Hematopoietic multipotent progenitor cell treated with erythropoietin and hydrocortisone succinate and interleukin-3 and kit ligand, for 17 days (in vitro differentiated cells): ENCODE measurements around the gene DET1.

Experiments
- DNase-seq: peaks from one replicate; pipeline ENCODE4 v3.0.0-alpha.2; 2015; ENCODE audit warnings: low spot score

Gene DET1

DNA sequence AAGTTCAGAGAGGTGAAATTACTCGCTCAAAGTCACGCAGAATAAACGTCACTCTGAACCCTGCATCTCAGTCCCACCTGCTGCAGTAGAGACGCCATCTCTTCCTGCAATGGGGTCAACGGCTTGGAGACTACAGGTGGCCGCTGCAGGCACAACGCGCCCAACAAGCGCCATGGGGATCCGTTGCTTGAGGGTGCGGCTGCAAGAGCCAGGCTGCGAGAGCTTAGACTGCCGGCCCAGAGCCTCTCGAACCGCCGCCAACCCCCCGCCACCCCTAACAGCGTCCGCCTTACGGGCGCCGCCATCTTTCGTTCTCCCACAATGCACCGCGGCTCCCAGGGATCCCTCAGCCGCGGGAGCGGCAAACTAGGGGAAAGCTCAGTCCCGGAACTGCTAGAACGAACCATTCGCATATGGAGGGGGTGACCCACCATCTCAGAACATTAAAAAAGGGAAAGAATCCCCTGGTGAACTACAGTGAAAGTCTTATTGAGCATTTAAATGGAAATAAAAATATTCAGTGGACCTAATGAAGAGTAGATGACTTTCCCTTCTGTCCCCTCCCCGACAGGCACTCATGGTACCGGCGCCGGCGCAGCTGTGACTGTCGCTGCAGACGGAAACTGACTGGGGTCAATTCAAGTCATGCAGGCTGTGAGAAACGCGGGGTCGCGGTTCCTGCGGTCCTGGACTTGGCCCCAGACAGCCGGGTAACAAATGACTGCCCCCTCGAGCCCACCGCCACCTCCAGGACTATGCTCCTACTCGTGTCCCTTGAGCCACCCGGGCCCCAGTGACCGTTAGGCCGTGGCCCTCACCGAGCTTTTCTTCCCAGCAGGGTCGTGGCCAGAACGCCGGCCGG lies 79.2 kb downstream of the DET1 start, which contains the start of the genes MRPL46 and MRPS11:
Gene MRPL46 (minus strand): TSS at position 316 of the 862 bp plus-strand sequence. CDS start 11 bp downstream, at position 305.
Gene MRPS11 (plus strand): TSS at position 636 of the 862 bp plus-strand sequence. CDS start 10 bp downstream, at position 646.
- peak; percentile 90 for DNase-seq

DNA sequence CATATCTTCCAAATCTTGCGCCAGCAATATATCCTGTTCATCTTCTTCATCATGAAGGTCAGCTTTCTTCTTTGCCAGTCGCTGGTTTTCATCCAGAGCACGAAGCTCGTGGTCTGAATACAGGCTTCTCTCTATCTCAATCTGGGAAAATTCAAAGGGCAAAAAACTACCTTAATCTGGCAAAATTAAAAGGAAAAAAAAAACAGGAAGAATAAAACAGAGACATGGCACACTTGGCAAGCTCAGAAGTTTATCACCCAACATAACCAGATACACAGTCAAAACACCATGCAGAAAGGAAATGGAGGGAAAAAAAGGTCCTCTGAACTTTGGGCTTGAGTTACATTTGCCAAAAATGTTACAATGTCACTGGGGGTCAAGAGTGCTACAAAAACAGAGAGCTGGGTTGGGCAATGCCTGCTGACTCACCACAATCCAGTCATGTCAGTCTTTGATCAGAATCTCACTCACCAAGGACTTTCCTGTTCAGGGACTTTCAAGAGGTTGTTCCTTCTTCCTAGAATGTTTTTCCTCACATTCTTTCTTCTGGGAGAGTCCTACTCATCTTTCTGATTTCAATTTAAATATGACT lies 80.8 kb downstream of the DET1 start:
- DNase-seq = peak; percentile 10

DNA sequence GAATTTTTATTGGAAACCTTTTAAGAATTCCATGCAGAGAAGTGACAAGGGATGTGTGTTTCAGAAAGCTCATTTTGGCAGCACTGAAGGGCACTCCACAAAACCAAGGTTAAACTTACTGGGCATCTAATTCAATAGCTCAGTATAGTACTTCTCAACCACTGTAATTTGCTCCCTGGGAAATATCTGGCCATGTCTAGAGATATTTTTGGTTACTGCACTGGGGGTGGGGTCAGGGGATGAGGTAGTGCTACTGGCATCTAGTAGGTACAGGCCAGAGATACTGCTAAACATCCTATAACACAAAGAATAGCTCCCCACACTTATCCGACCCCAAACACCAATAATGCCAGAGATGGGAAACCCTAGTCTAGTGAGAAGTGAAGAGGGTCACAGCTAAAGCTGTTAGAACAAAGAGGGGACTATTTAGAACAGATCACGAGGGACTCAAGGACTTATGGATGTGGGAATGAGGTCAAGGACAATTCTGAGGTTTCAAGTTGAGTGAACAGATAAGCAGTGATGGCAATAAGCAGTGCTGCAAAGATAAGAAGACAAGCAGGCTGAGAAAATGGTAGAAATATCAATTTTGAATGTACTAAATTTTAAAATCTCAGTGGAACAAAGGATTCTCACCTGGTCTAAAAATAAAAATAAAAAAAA lies 82.5 kb downstream of the DET1 start:
- no peak for DNase-seq
